ENCODE measurements around the gene REEP2.
"Not testable (repeated sequence)": the region's sequence is repeated elsewhere in the genome, so short reads cannot be mapped to it uniquely, and the experiment has no call there.

REEP2 gene

DNA sequence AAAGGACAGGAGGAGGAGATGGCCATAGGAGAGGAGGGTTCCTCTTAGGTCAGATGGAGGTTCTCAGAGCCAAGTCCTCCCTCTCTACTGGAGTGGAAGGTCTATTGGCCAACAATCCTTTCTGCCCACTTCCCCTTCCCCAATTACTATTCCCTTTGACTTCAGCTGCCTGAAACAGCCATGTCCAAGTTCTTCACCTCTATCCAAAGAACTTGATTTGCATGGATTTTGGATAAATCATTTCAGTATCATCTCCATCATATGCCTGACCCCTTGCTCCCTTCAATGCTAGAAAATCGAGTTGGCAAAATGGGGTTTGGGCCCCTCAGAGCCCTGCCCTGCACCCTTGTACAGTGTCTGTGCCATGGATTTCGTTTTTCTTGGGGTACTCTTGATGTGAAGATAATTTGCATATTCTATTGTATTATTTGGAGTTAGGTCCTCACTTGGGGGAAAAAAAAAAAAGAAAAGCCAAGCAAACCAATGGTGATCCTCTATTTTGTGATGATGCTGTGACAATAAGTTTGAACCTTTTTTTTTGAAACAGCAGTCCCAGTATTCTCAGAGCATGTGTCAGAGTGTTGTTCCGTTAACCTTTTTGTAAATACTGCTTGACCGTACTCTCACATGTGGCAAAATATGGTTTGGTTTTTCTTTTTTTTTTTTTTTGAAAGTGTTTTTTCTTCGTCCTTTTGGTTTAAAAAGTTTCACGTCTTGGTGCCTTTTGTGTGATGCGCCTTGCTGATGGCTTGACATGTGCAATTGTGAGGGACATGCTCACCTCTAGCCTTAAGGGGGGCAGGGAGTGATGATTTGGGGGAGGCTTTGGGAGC is 29.5 kb downstream of the REEP2 start:
- Histone ChIP-seq H3K4me3 (ENCODE audit: insufficient read length, low read depth) (no peak overlapping the region), H3K4me1 (ENCODE audit: insufficient read depth, insufficient read length) (peaks cover 4% of the 10 kb centered on the region), H3K27me3 (ENCODE audit: insufficient read depth, insufficient read length) (peaks cover 12% of the 10 kb centered on the region), H3K36me3 (ENCODE audit: insufficient read depth, insufficient read length, low read length) (peaks cover 3% of the 10 kb centered on the region), H3K9me3 (ENCODE audit: insufficient read depth, low read length) (no peaks in the 10 kb centered on the region), H3K9ac (ENCODE audit: insufficient read length, low read depth) (no peak overlapping the region)
- TF ChIP-seq ZNF274 (IDR thresholded peaks at IDR 0.05; ENCODE audit: low read depth, low read length) (no peak), YY1 (IDR thresholded peaks at IDR 0.05; ENCODE audit: insufficient read depth, insufficient read length) (no peak)
- no peak for DNase-seq (ENCODE audit: low read depth, low spot score)

DNA sequence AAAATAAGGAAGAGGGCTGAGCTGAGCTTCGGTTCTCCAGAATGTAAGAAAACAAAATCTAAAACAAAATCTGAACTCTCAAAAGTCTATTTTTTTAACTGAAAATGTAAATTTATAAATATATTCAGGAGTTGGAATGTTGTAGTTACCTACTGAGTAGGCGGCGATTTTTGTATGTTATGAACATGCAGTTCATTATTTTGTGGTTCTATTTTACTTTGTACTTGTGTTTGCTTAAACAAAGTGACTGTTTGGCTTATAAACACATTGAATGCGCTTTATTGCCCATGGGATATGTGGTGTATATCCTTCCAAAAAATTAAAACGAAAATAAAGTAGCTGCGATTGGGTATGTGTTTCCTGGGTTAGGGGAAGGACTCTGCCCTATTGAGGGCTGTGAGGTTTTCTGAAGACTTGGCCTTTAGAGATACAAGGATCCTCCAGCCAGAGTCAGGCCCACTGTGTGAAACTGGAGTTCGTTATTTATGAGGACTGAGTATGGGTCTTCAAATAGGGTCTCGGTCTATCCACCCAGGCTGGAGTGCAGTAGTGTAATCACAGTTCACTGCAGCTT is 30.2 kb downstream of the REEP2 start:
- Histone ChIP-seq H3K27me3 (ENCODE audit: insufficient read depth, insufficient read length) (peaks cover 12% of the 10 kb centered on the region), H3K9me3 (ENCODE audit: insufficient read depth, low read length) (no peaks in the 10 kb centered on the region), H3K4me3 (ENCODE audit: insufficient read length, low read depth) (no peak overlapping the region), H3K36me3 (ENCODE audit: insufficient read depth, insufficient read length, low read length) (peaks cover 3% of the 10 kb centered on the region), H3K9ac (ENCODE audit: insufficient read length, low read depth) (no peak overlapping the region), H3K4me1 (ENCODE audit: insufficient read depth, insufficient read length) (peaks cover 4% of the 10 kb centered on the region)
- TF ChIP-seq SUZ12 (IDR thresholded peaks at IDR 0.05; ENCODE audit: extremely low read depth, insufficient read depth, insufficient read length) (no peak), ZNF274 (IDR thresholded peaks at IDR 0.05; ENCODE audit: low read depth, low read length) (no peak), YY1 (IDR thresholded peaks at IDR 0.05; ENCODE audit: insufficient read depth, insufficient read length) (no peak)
- DNase-seq (ENCODE audit: low read depth, low spot score): no peak

DNA sequence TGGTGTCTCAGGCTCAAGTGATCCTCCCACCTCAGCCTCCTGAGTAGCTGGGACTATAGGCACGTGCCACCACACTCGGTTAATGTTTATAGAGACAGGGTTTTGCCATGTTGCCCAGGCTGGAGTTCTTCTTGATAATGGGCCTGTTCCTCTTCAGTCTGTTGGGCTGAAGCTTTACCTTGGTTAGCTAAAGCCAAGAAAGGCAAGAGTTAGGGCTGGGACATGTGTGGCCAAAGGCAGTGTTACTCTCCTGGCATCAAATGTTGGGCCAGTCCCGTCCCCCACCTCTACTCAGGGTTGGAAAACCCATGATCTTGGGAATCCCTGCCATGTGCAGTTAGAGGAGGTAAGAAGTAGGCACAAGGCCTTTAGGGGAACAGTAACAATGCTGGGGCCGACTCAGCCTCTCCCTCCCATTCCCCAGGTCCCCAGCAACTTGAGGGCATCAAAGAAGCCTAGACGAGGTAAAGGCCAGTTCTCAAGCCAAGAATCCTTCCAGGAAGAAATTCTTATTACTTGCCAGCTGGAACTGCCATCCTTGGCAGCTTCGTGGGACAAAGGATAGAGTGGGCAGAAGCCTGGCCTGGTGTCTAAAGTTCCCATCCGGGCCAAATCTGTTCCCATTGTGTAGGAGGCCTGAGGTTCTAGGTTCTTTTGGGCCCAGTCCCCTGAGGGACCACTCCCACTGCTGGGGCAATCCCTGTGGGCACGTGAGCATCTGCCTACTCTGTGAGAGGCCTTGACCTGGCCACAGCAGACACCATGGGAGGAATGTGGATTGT is 30.9 kb downstream of the REEP2 start:
- no peak for DNase-seq (ENCODE audit: low read depth, low spot score)
- H3K9ac ChIP-seq (ENCODE audit: insufficient read length, low read depth): no peak overlapping the region
- TF ChIP-seq ZNF274 (IDR thresholded peaks at IDR 0.05; ENCODE audit: low read depth, low read length) (no peak), SUZ12 (IDR thresholded peaks at IDR 0.05; ENCODE audit: extremely low read depth, insufficient read depth, insufficient read length) (no peak), YY1 (IDR thresholded peaks at IDR 0.05; ENCODE audit: insufficient read depth, insufficient read length) (no peak)
- H3K9me3 ChIP-seq (ENCODE audit: insufficient read depth, low read length): no peaks in the 10 kb centered on the region
- H3K4me3 ChIP-seq (ENCODE audit: insufficient read length, low read depth): no peak overlapping the region
- H3K4me1 ChIP-seq (ENCODE audit: insufficient read depth, insufficient read length): peaks cover 4% of the 10 kb centered on the region
- peaks cover 3% of the 10 kb centered on the region for H3K36me3 ChIP-seq (ENCODE audit: insufficient read depth, insufficient read length, low read length)
- peaks cover 12% of the 10 kb centered on the region for H3K27me3 ChIP-seq (ENCODE audit: insufficient read depth, insufficient read length)

DNA sequence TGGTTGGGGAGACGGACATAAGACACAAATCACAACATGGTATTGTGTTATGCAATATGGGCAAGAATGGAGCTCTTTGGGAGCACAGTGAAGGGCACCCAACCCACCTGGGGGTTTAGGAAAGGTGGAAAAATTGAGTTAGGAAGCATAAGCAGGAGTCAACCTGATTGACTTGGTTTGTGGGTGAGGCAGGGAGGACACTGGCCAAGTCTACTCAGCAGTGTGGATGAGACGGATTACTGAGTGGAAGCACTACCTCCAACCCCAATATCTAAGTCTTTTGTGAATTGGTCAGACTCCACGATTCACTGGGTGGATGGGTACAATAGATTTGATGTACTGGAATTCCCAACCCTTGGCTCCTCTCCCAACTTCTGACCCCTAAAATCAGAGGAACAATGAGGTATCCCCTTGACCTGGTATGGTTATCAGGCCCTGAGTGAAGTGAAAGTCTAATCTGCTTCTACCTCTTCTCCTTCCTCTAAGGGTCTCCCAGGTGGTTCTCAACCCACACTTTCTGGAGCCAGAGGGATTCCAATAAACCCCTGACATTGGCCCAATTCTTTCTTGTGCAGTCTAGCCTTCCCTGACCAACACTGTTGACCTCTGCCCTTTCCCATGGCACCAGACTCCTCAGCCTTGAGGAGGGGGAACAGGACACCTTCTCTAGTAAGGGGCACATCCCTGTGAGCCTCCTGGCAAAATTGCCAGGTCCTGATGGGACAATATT is 31.6 kb downstream of the REEP2 start:
- H3K9me3 ChIP-seq (ENCODE audit: insufficient read depth, low read length): no peaks in the 10 kb centered on the region
- H3K36me3 ChIP-seq (ENCODE audit: insufficient read depth, insufficient read length, low read length): peaks cover 3% of the 10 kb centered on the region
- H3K27me3 ChIP-seq (ENCODE audit: insufficient read depth, insufficient read length): peaks cover 12% of the 10 kb centered on the region
- H3K9ac ChIP-seq (ENCODE audit: insufficient read length, low read depth): no peak overlapping the region
- H3K4me3 ChIP-seq (ENCODE audit: insufficient read length, low read depth): no peak overlapping the region
- TF ChIP-seq SUZ12 (IDR thresholded peaks at IDR 0.05; ENCODE audit: extremely low read depth, insufficient read depth, insufficient read length): no peak
- TF ChIP-seq YY1 (IDR thresholded peaks at IDR 0.05; ENCODE audit: insufficient read depth, insufficient read length): no peak
- no peak for TF ChIP-seq ZNF274 (IDR thresholded peaks at IDR 0.05; ENCODE audit: low read depth, low read length)
- no peak for DNase-seq (ENCODE audit: low read depth, low spot score)
- peaks cover 4% of the 10 kb centered on the region for H3K4me1 ChIP-seq (ENCODE audit: insufficient read depth, insufficient read length)

DNA sequence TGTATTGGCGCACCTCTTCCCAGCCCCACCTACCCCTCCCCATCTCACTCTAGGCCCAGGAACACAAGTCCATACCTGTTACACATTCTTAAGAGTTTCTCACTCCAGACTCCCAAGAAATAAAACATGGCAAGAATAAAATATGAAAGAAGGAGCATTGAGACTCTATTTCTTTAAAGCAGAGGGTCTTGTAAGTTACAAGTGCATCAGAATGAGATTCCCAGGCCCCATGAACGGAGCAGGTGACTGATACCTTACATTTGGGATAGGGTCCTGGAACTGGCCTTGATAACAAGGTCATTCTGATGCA is 32.1 kb downstream of the REEP2 start:
- no peaks in the 10 kb centered on the region for H3K9me3 ChIP-seq (ENCODE audit: insufficient read depth, low read length)
- H3K4me3 ChIP-seq (ENCODE audit: insufficient read length, low read depth): no peak overlapping the region
- peaks cover 4% of the 10 kb centered on the region for H3K4me1 ChIP-seq (ENCODE audit: insufficient read depth, insufficient read length)
- TF ChIP-seq SUZ12 (IDR thresholded peaks at IDR 0.05; ENCODE audit: extremely low read depth, insufficient read depth, insufficient read length) (no peak), YY1 (IDR thresholded peaks at IDR 0.05; ENCODE audit: insufficient read depth, insufficient read length) (no peak), ZNF274 (IDR thresholded peaks at IDR 0.05; ENCODE audit: low read depth, low read length) (no peak)
- H3K36me3 ChIP-seq (ENCODE audit: insufficient read depth, insufficient read length, low read length): peaks cover 3% of the 10 kb centered on the region
- no peak overlapping the region for H3K9ac ChIP-seq (ENCODE audit: insufficient read length, low read depth)
- DNase-seq (ENCODE audit: low read depth, low spot score): no peak
- H3K27me3 ChIP-seq (ENCODE audit: insufficient read depth, insufficient read length): peaks cover 8% of the 10 kb centered on the region

DNA sequence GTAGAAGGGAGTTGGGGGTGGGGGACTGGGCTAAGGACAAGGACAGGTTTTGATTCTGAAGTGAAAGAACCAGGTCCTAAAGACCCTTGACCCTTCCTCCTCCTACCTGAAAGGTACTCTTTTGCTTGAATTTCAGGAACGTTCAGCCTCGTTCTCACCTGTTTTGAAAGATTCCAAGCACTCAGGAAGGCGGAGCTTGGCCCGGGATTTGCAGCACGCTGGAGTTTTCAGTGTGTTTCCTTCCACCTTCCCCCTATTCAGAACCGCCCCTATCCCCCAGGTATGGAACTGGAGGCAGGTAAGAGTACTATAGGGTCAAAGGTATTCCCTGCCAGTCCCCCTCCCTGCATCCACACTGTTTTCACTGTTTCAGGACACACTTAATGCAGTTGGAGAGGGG is 33.5 kb downstream of the REEP2 start:
- H3K36me3 ChIP-seq (ENCODE audit: insufficient read depth, insufficient read length, low read length): peaks cover 2% of the 10 kb centered on the region
- H3K9me3 ChIP-seq (ENCODE audit: insufficient read depth, low read length): no peaks in the 10 kb centered on the region
- no peaks in the 10 kb centered on the region for H3K4me1 ChIP-seq (ENCODE audit: insufficient read depth, insufficient read length)
- TF ChIP-seq YY1 (IDR thresholded peaks at IDR 0.05; ENCODE audit: insufficient read depth, insufficient read length) (no peak), SUZ12 (IDR thresholded peaks at IDR 0.05; ENCODE audit: extremely low read depth, insufficient read depth, insufficient read length) (no peak), ZNF274 (IDR thresholded peaks at IDR 0.05; ENCODE audit: low read depth, low read length) (no peak)
- no peak overlapping the region for H3K4me3 ChIP-seq (ENCODE audit: insufficient read length, low read depth)
- DNase-seq (ENCODE audit: low read depth, low spot score): no peak
- no peaks in the 10 kb centered on the region for H3K27me3 ChIP-seq (ENCODE audit: insufficient read depth, insufficient read length)
- no peak overlapping the region for H3K9ac ChIP-seq (ENCODE audit: insufficient read length, low read depth)

DNA sequence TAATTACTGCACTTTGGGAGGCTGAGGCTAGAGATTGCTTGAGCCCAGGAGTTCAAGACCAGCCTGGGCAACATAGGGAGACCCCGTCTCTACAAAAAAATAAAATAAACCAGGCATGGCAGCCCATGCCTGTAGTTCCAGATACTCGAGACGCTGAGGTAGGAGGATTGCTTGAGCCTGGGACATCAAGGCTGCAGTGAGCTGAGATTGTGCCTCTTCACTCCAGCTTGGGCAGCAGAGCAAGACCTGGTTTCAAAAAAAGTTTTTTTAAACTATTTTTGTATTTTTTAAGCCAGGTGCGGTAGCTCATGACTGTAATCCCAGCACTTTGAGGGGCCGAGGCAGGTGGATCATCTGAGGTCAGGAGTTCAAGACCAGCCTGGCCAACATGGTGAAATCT is 34.3 kb downstream of the REEP2 start:
- not testable (repeated sequence) for H3K4me3 ChIP-seq (ENCODE audit: insufficient read length, low read depth); H3K9me3 ChIP-seq (ENCODE audit: insufficient read depth, low read length); H3K4me1 ChIP-seq (ENCODE audit: insufficient read depth, insufficient read length); H3K9ac ChIP-seq (ENCODE audit: insufficient read length, low read depth); H3K36me3 ChIP-seq (ENCODE audit: insufficient read depth, insufficient read length, low read length); DNase-seq (ENCODE audit: low read depth, low spot score); H3K27me3 ChIP-seq (ENCODE audit: insufficient read depth, insufficient read length)

Data from NT2/D1 (cell line).